HG03460 (cell line): ENCODE data around the gene GOLGA6L6.
"Not testable (repeated sequence)": the region's sequence is repeated elsewhere in the genome, so short reads cannot be mapped to it uniquely, and the experiment has no call there.

Source experiments
- ATAC-seq: cut with Tn5 transposase; IDR thresholded peaks from one replicate; pipeline ENCODE4 v1.9.1; 2021; ENCODE audit not compliant: unreplicated experiment

The GOLGA6L6 gene

GRCh38 chr15:20541700-20542099 is at the start of gene GOLGA6L6:
GOLGA6L6 (minus strand) TSS chr15:20541800; CDS start chr15:20541709, 91 bp downstream.
- ATAC-seq: not testable (repeated sequence)

- not testable (repeated sequence) for ATAC-seq
Measured at GRCh38 chr15:20590069-20590468, 48.5 kb upstream of the GOLGA6L6 start.

- ATAC-seq: not testable (repeated sequence)
Measured at GRCh38 chr15:20586821-20587220, 45.2 kb upstream of the GOLGA6L6 start.

GRCh38 chr15:20582726-20583115 is 41.1 kb upstream of the GOLGA6L6 start:
- not testable (repeated sequence) for ATAC-seq

GRCh38 chr15:20582109-20582725 is 40.6 kb upstream of the GOLGA6L6 start:
- not testable (repeated sequence) for ATAC-seq

GRCh38 chr15:20581261-20582108 is 39.9 kb upstream of the GOLGA6L6 start:
- not testable (repeated sequence) for ATAC-seq

GRCh38 chr15:20579662-20580061 is 38.1 kb upstream of the GOLGA6L6 start:
- ATAC-seq: not testable (repeated sequence)

- not testable (repeated sequence) for ATAC-seq
Measured at GRCh38 chr15:20551289-20551688, 9.7 kb upstream of the GOLGA6L6 start.

- ATAC-seq: not testable (repeated sequence)
Measured at GRCh38 chr15:20505926-20506658, 35.5 kb downstream of the GOLGA6L6 start.

- ATAC-seq: not testable (repeated sequence)
Measured at GRCh38 chr15:20502839-20503238, 38.8 kb downstream of the GOLGA6L6 start.

GRCh38 chr15:20501512-20502222 is 39.9 kb downstream of the GOLGA6L6 start:
- not testable (repeated sequence) for ATAC-seq

GRCh38 chr15:20497781-20498180 is 43.8 kb downstream of the GOLGA6L6 start:
- ATAC-seq: not testable (repeated sequence)

- not testable (repeated sequence) for ATAC-seq
Measured at GRCh38 chr15:20493035-20493434, 48.6 kb downstream of the GOLGA6L6 start.

- not testable (repeated sequence) for ATAC-seq
Measured at GRCh38 chr15:20492598-20492997, 49.0 kb downstream of the GOLGA6L6 start.

- not testable (repeated sequence) for ATAC-seq
Measured at GRCh38 chr15:20489320-20489719, 52.3 kb downstream of the GOLGA6L6 start.
